Measurements from ENCODE around the gene IL11RA. TPM values are rescaled to one million over a fixed set of nuclear protein-coding genes. Genes with fewer than 3 reads are reported as not detected.

The IL11RA gene
- total and polyA plus RNA-seq, 10 of the 15 experiments (the other 5 are each of a cell fraction or from before 2014, with no cell fraction given), result 0.32 to 5.8 (median 2.2) TPM

- no peak for TF ChIP-seq CUX1 (IDR thresholded peaks at IDR 0.05; ENCODE audit: insufficient replicate concordance, low read depth, low read length)
- TF ChIP-seq ATF7 (IDR thresholded peaks at IDR 0.05; ENCODE audit: low read depth), result no peak
- no peak for TF ChIP-seq STAT1 (conservative IDR thresholded peaks at IDR 0.05)
- no peak for TF ChIP-seq USF1 (IDR thresholded peaks at IDR 0.05; ENCODE audit: borderline replicate concordance, extremely low read length, insufficient read depth, low read depth, low read length)
- TF ChIP-seq SRF (IDR thresholded peaks at IDR 0.05; ENCODE audit: low read depth in 2 of 2, low read length in 2 of 2), result peak; percentile 83 to 88
- TF ChIP-seq NRF1 (conservative IDR thresholded peaks at IDR 0.05; ENCODE audit: low read depth, low read length), result no peak
- no peak for TF ChIP-seq NBN (IDR thresholded peaks at IDR 0.05)
- TF ChIP-seq EED (IDR thresholded peaks at IDR 0.05; ENCODE audit: low read depth), result 0 out of 2 replicates have a peak, but pooled peaks have one; percentile 40
Observed at GRCh38 chr9:34701769-34702736, 50.1 kb downstream of the IL11RA start (continued).
